Fibroblast of lung (primary cell): ENCODE results near the gene TLR10. TPM values are rescaled to one million over a fixed set of nuclear protein-coding genes. Genes with fewer than 3 reads are reported as not detected.

Experiments used
- DNase-seq, 2 donors: peaks; one replicate each; pipeline versions ENCODE4 v3.0.0 to v3.0.0-alpha.2; 2010; ENCODE audit warnings: low read depth in 2 of 2
- H2AFZ ChIP-seq: 2 replicates; pipeline ENCODE4 v1.5.1; 2012; ENCODE audit warnings: low read length, control low read depth, inconsistent platforms
- H3K27ac ChIP-seq: 2 replicates; pipeline ENCODE4 v1.5.1; 2011; ENCODE audit warnings: low read length, control low read depth; ENCODE audit not compliant: insufficient read depth
- H3K27me3 ChIP-seq: 2 replicates; pipeline ENCODE4 v1.5.1; 2011; ENCODE audit warnings: mild to moderate bottlenecking, low read length; ENCODE audit not compliant: control insufficient read depth, insufficient read depth
- H3K36me3 ChIP-seq: 2 replicates; pipeline ENCODE4 v1.5.1; 2011; ENCODE audit warnings: low read length; ENCODE audit not compliant: control insufficient read depth, insufficient read depth
- H3K4me1 ChIP-seq: 2 replicates; pipeline ENCODE4 v1.5.1; 2011; ENCODE audit warnings: low read length; ENCODE audit not compliant: control insufficient read depth, insufficient read depth; ENCODE audit errors: extremely low read depth
- H3K4me2 ChIP-seq: 2 replicates; pipeline ENCODE4 v1.5.1; 2011; ENCODE audit warnings: low read length, control low read depth; ENCODE audit not compliant: insufficient read depth; ENCODE audit errors: extremely low read depth
- H3K4me3 ChIP-seq, 4 experiments: fragments of 200-600 bp in 1 of 4; sonication (generic) in 1 of 4; replicated peaks in 1 of 4; 2 replicates each; pipeline ENCODE4 v1.5.1; 2011 to 2016; ENCODE audit warnings: low read length in 4 of 4, low read depth in 3 of 4, mild to moderate bottlenecking in 3 of 4, control low read depth in 2 of 4, inconsistent platforms in 1 of 4, mixed read lengths in 1 of 4; ENCODE audit not compliant: insufficient read depth in 1 of 4; ENCODE audit errors: control extremely low read depth in 1 of 4
- H3K79me2 ChIP-seq: 2 replicates; pipeline ENCODE4 v1.5.1; 2012; ENCODE audit warnings: mild to moderate bottlenecking, low read length, inconsistent platforms; ENCODE audit not compliant: control insufficient read depth, insufficient read depth
- H3K9ac ChIP-seq: 2 replicates; pipeline ENCODE4 v1.5.1; 2011; ENCODE audit warnings: mild to moderate bottlenecking, low read length, control low read depth; ENCODE audit not compliant: insufficient read depth
- H3K9me3 ChIP-seq: 2 replicates; pipeline ENCODE4 v1.5.1; 2012; ENCODE audit warnings: low read depth, low read length; ENCODE audit not compliant: control insufficient read depth, insufficient read depth
- H4K20me1 ChIP-seq: 2 replicates; pipeline ENCODE4 v1.5.1; 2011; ENCODE audit warnings: low read length; ENCODE audit not compliant: control insufficient read depth, insufficient read depth; ENCODE audit errors: extremely low read depth
- CTCF ChIP-seq, 2 donors: IDR thresholded peaks in 1 of 2; conservative IDR thresholded peaks in 1 of 2; 1 replicate in 1 of 2; 2 replicates in 1 of 2; pipeline ENCODE4 v1.5.1; 2011 to 2012; ENCODE audit warnings: low read length in 2 of 2, control low read depth in 1 of 2, inconsistent platforms in 1 of 2, low read depth in 1 of 2, mild to moderate bottlenecking in 1 of 2
- EZH2 ChIP-seq: IDR thresholded peaks from 2 replicates; pipeline ENCODE4 v1.5.1; 2012; ENCODE audit warnings: low read length, control low read depth, mild to moderate bottlenecking; ENCODE audit errors: missing control alignments
- polyA plus RNA-seq, 2 donors: library from polyadenylated mRNA; depleted of rRNA in 1 of 2; stranded (reverse) in 1 of 2; unstranded in 1 of 2; fragments of >200 nt; gene quantifications; 2 replicates each; pipeline ENCODE4 v1.2.1, GENCODE V29; 2011 to 2012; ENCODE audit warnings: missing spikeins in 1 of 2
- total RNA-seq: library from RNA; depleted of rRNA; stranded (reverse); fragments of >200 nt; gene quantifications from 2 replicates; pipeline ENCODE4 v1.2.1, GENCODE V29; 2014

The TLR10 gene
- total and polyA plus RNA-seq, 2 donors (not counting 1 experiment from before 2014, with no cell fraction given): not detected

- Histone ChIP-seq H2AFZ (no peak overlapping the region), H3K79me2 (no peaks in the 10 kb centered on the region), H4K20me1 (no peaks in the 10 kb centered on the region), H3K4me1 (no peaks in the 10 kb centered on the region), H3K4me2 (no peak overlapping the region), H3K27ac (no peak overlapping the region), H3K9ac (no peak overlapping the region), H3K4me3 (no peak overlapping the region), H3K36me3 (no peaks in the 10 kb centered on the region), H3K27me3 (no peaks in the 10 kb centered on the region), H3K9me3 (no peaks in the 10 kb centered on the region)
- TF ChIP-seq EZH2: no peak
- TF ChIP-seq CTCF (conservative IDR thresholded peaks at IDR 0.05 in 1 of 2, IDR thresholded peaks at IDR 0.05 in 1 of 2; ENCODE audit: low read depth in 1 of 2, low read length in 2 of 2): no peak
- DNase-seq: no peak
These were observed 4.9 kb upstream of the TLR10 start for GRCh38 chr4:38787693-38788092.

GRCh38 chr4:38785901-38786402 lies 3.2 kb upstream of the TLR10 start:
- no peaks in the 10 kb centered on the region for H3K27me3 ChIP-seq
- no peak overlapping the region for H3K4me3 ChIP-seq
- TF ChIP-seq CTCF (conservative IDR thresholded peaks at IDR 0.05 in 1 of 2, IDR thresholded peaks at IDR 0.05 in 1 of 2; ENCODE audit: low read depth in 1 of 2, low read length in 2 of 2) (no peak), EZH2 (no peak)

GRCh38 chr4:38785041-38785790 lies 2.4 kb upstream of the TLR10 start:
- H3K79me2 ChIP-seq: no peaks in the 10 kb centered on the region
- no peak for TF ChIP-seq CTCF (conservative IDR thresholded peaks at IDR 0.05 in 1 of 2, IDR thresholded peaks at IDR 0.05 in 1 of 2; ENCODE audit: low read depth in 1 of 2, low read length in 2 of 2)
- no peak for TF ChIP-seq EZH2

More at GRCh38 chr4:38785901-38786402, 3.2 kb upstream of the TLR10 start:
- H4K20me1 ChIP-seq: no peaks in the 10 kb centered on the region
- H3K36me3 ChIP-seq: no peaks in the 10 kb centered on the region
- no peaks in the 10 kb centered on the region for H3K79me2 ChIP-seq
- no peaks in the 10 kb centered on the region for H3K4me1 ChIP-seq
- no peak for DNase-seq
- H3K27ac ChIP-seq: no peak overlapping the region
- H3K4me2 ChIP-seq: no peak overlapping the region
- H2AFZ ChIP-seq: no peak overlapping the region
- H3K9ac ChIP-seq: no peak overlapping the region
- no peaks in the 10 kb centered on the region for H3K9me3 ChIP-seq

More at GRCh38 chr4:38785041-38785790, 2.4 kb upstream of the TLR10 start:
- H3K4me1 ChIP-seq: no peaks in the 10 kb centered on the region
- no peaks in the 10 kb centered on the region for H3K27me3 ChIP-seq
- H3K36me3 ChIP-seq: no peaks in the 10 kb centered on the region
- no peak overlapping the region for H3K4me3 ChIP-seq
- no peak overlapping the region for H2AFZ ChIP-seq
- DNase-seq: no peak
- H3K9ac ChIP-seq: no peak overlapping the region
- H3K4me2 ChIP-seq: no peak overlapping the region
- no peaks in the 10 kb centered on the region for H3K9me3 ChIP-seq
- no peaks in the 10 kb centered on the region for H4K20me1 ChIP-seq
- no peak overlapping the region for H3K27ac ChIP-seq
